HG02870 (cell line): ENCODE results near the gene GABRB3.
"Not testable (repeated sequence)": the region's sequence is repeated elsewhere in the genome, so short reads cannot be mapped to it uniquely, and the experiment has no call there.

ENCODE experiments used
- ATAC-seq: cut with Tn5 transposase; IDR thresholded peaks from one replicate; pipeline ENCODE4 v1.9.1; 2021; ENCODE audit warnings: mild to moderate bottlenecking, moderate library complexity; ENCODE audit not compliant: unreplicated experiment

Gene GABRB3

DNA sequence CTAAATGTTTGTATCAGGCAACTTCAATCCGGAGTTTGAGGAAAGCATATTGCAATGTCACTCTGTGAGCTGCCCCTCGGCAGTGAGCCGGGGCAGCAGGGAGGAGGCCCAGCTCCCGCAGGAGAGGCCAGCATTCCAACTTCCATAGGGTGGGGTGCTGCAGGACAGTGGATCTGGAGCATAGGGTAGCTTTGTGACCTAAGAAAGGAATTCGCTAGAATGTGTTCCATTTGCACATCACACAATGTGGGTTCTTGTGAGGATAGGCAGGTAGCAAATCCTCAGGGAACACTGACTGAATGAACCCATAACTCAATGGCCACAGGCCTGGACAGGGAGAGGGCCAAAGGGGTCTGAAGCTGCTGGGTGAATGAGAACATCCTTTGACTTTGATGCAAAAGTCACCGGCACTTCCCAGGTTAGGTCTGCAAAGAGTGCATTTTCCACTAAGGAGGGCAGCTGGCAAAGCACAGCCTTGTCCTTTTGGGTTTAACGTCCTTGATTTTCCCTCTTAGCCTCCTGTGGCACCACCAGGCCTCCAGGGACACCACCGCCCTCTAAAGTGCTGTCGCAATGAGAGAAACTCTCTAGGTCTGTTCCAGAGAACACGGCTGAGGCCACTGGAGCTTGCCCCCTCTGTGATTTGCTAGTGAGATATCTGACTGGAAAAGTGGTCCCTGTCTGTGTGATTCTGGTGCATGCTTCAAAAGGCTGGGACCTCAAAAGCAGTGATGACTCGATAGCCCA lies 36.2 kb downstream of the GABRB3 start:
- ATAC-seq, result no peak

DNA sequence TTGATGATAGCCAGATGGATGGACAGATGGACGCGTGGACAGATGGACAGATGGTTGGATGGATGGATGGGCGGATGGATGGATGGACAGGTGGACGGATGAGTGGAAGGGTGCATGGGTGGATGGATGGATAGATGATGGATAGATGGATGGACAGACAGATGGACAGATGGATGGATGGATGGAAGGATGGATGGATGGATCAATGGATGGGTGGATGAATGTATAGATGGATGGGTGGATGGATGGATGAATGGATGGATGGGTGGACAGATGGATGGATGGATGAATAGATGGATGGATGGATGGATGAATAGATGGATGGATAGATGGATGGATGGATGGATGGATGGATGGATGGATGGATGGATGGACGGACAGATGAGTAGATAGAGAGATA lies 40.9 kb downstream of the GABRB3 start:
- ATAC-seq, result no peak

DNA sequence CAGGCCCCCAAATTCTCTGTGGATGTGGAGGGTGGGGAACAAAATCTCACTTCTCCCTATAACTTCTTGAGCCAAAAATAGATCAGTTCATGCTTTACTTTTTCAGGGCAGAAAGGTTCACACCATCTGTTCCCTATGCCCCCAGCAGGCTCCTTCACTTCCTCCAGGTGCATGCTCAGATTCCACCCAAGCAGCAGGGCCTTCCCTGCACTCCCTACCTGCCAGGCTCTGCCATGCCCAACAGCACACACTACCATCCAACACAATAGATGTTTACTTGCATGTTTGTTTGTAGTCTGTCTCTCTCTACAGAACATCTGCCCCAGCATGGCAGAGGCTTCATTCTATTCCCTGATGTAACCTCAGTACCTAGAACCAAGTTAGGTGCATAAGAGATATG lies 43.3 kb downstream of the GABRB3 start:
- ATAC-seq, result no peak

- ATAC-seq, result no peak
Measured at GRCh38 chr15:26729030-26729429, 43.8 kb downstream of the GABRB3 start.

DNA sequence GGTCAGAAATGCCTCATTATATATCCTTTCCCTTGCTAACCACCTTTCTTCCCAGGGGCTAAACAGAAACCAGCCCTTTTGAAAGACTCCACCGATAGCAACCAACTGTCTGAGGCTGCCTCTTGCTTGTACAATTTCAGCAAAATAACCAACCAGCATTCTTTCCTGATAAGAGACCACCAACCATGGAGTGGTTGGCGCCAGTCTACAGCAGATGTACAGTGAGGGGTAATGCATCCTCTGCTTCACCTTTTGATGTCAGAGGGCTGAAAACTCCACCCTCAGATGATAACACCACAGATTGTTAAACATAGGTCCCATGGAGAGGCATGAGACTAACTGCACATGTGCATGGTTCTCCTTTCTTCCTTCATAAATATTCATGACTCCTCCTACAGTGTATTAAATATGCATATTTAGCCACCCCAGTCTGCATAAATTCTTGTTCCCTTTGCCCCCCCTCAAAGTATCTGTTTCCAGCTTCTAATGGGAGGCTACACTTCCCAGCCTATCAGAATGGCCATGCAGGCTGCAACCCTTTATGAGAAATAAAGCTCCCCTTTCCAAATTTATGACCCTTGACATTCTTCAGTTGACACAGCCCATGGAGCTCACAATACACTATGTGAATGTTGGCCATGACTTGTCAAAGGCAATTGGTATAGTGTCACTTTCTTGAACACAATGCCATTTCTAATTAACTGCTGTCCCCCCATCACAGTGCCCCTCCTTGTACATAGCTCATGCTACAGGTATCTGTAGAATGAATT lies 48.3 kb downstream of the GABRB3 start:
- no peak for ATAC-seq

DNA sequence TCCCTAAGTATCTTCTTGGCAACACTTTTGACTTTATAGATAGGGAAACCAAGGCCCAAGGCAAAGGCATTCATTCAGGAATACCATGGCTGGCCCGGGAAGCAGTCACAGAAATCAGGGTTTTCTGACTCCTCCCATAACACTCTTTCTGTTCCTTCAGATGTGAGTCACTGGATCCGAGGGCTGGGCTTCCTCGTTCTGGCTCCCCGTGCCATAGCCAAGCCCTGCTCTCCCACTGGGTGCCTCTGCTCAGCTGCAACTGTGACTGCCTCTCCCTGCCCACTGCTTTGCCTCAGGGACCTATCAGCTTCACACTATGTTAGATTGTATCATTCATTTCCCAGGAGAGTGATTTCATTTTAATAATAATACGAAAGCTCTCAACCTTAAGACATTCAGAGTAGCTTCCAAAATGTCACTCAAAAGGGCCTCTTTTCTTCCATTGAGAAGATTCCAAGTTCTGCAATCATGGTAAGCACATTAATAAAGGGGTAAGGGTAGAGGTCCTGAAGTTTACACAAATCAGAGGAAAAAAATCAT lies 50.2 kb downstream of the GABRB3 start:
- ATAC-seq, result no peak

GRCh38 chr15:26721232-26721967 lies 51.5 kb downstream of the GABRB3 start:
- no peak for ATAC-seq

GRCh38 chr15:26720546-26720945 lies 52.3 kb downstream of the GABRB3 start:
- ATAC-seq, result no peak

GRCh38 chr15:26719866-26720265 lies 53.0 kb downstream of the GABRB3 start:
- not testable (repeated sequence) for ATAC-seq

GRCh38 chr15:26716069-26716468 lies 56.8 kb downstream of the GABRB3 start:
- no peak for ATAC-seq

- no peak for ATAC-seq
Measured at GRCh38 chr15:26713498-26713897, 59.4 kb downstream of the GABRB3 start.

- ATAC-seq, result no peak
Measured at GRCh38 chr15:26712335-26712734, 60.5 kb downstream of the GABRB3 start.

DNA sequence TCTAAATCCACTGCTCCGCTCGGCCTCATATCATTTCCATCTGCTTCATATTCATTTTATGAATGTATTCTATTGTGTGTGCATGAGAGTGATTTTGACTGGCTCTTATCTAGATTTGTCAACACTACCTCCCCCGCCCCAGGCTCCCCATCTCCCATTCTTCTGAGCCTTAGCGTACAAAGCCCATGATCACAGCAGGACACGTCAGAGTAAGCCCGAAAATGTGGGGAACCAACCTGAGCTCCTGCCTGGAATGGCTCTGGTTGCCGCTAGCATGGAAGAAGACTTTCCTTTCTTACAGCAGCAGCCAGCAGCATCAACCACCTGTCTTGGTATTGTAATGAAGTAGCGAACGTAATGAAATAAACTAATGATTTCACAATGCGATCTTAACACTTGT lies 61.4 kb downstream of the GABRB3 start:
- ATAC-seq, result no peak

- ATAC-seq, result no peak
Measured at GRCh38 chr15:26702381-26702780, 70.5 kb downstream of the GABRB3 start.

- no peak for ATAC-seq
Measured at GRCh38 chr15:26698555-26698954, 74.3 kb downstream of the GABRB3 start.

DNA sequence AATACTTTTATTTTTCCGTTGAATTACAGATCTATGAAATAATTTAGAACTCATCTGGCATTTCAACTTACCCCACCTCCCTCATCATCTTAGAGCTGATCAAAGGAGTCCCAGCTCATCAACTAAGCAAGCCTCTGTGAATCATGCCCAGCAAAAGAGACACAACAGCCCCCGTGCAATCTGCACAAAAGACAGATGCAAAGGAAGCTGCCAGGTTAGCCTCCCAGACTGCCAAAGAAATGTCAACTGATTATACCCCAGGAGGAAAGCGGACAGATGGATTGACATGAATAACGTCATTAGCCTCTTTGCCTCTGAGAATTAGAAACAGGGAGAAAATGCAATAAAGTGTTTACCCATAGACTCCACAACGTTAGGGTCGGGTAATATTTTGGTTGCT lies 75.0 kb downstream of the GABRB3 start:
- no peak for ATAC-seq

DNA sequence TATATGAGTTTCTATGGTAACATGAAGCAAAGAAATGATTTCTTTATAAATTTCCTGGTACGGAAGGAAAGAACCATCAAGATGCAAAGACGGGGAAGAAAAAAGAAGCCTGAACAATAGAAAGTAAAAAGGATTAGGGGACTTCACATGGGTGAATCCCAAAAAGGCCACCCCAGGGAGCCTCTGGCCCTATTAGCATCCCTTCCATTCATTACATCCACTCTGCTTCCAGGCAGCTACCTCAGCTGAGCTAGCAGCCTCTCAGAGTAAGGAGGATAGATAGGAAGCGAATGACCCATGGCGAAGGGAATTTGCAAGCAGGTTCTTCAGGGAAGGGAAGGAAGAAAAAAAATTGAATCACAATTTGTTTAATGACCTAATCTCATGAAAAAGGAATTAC lies 81.6 kb downstream of the GABRB3 start:
- no peak for ATAC-seq

- no peak for ATAC-seq
Measured at GRCh38 chr15:26690778-26691177, 82.1 kb downstream of the GABRB3 start.

GRCh38 chr15:26689462-26689861 lies 83.4 kb downstream of the GABRB3 start:
- ATAC-seq, result no peak

- ATAC-seq, result no peak
Measured at GRCh38 chr15:26686547-26687187, 86.2 kb downstream of the GABRB3 start.

- no peak for ATAC-seq
Measured at GRCh38 chr15:26682598-26683164, 90.2 kb downstream of the GABRB3 start.
